ENCODE measurements around the gene AXDND1.

AXDND1 gene

GRCh38 chr1:179327679-179328078 is 38.1 kb upstream of the AXDND1 start:
- TF ChIP-seq CEBPB (IDR thresholded peaks at IDR 0.05) (no peak), TEAD4 (IDR thresholded peaks at IDR 0.05) (no peak), CREB1 (IDR thresholded peaks at IDR 0.05; ENCODE audit: low read depth) (no peak), USF1 (IDR thresholded peaks at IDR 0.05) (no peak), FOXM1 (IDR thresholded peaks at IDR 0.05; ENCODE audit: borderline replicate concordance, low read depth) (no peak), ZBTB7A (IDR thresholded peaks at IDR 0.05; ENCODE audit: low read depth) (no peak), EGR1 (IDR thresholded peaks at IDR 0.05) (no peak), TAF1 (IDR thresholded peaks at IDR 0.05; ENCODE audit: low read depth) (no peak), RAD21 (IDR thresholded peaks at IDR 0.05; ENCODE audit: low read depth) (no peak), MAX (IDR thresholded peaks at IDR 0.05) (no peak), NFIC (IDR thresholded peaks at IDR 0.05) (no peak), YY1 (IDR thresholded peaks at IDR 0.05; ENCODE audit: low read depth) (no peak)
- TF ChIP-seq, protein P1, sequence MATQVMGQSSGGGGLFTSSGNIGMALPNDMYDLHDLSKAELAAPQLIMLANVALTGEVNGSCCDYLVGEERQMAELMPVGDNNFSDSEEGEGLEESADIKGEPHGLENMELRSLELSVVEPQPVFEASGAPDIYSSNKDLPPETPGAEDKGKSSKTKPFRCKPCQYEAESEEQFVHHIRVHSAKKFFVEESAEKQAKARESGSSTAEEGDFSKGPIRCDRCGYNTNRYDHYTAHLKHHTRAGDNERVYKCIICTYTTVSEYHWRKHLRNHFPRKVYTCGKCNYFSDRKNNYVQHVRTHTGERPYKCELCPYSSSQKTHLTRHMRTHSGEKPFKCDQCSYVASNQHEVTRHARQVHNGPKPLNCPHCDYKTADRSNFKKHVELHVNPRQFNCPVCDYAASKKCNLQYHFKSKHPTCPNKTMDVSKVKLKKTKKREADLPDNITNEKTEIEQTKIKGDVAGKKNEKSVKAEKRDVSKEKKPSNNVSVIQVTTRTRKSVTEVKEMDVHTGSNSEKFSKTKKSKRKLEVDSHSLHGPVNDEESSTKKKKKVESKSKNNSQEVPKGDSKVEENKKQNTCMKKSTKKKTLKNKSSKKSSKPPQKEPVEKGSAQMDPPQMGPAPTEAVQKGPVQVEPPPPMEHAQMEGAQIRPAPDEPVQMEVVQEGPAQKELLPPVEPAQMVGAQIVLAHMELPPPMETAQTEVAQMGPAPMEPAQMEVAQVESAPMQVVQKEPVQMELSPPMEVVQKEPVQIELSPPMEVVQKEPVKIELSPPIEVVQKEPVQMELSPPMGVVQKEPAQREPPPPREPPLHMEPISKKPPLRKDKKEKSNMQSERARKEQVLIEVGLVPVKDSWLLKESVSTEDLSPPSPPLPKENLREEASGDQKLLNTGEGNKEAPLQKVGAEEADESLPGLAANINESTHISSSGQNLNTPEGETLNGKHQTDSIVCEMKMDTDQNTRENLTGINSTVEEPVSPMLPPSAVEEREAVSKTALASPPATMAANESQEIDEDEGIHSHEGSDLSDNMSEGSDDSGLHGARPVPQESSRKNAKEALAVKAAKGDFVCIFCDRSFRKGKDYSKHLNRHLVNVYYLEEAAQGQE (IDR thresholded peaks at IDR 0.05; ENCODE audit: low read depth), result no peak

GRCh38 chr1:179329862-179330261 is 35.9 kb upstream of the AXDND1 start:
- no peak for TF ChIP-seq TEAD4 (IDR thresholded peaks at IDR 0.05)
- TF ChIP-seq EGR1 (IDR thresholded peaks at IDR 0.05), result no peak
- no peak for TF ChIP-seq MAX (IDR thresholded peaks at IDR 0.05)

DNA sequence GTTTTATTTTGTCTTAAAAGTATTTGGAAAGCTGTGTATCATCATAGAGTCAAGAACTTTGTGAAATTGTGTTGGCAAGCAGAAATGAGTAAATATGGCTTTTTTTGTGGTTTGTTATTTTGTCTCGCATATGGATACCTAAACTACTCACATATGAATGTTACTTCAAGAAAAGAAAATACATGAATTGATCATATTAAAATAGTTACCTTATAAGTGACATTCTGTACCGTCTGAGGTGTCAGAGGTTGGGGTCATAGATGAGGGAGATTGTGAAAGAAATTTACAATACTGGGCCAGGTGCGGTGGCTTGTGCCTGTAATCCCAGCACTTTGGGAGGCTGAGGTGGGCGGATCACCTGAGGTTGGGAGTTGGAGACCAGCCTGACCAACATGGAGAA is 31.3 kb upstream of the AXDND1 start:
- TF ChIP-seq NFIC (IDR thresholded peaks at IDR 0.05) (no peak), ZBTB7A (IDR thresholded peaks at IDR 0.05; ENCODE audit: low read depth) (no peak), FOXM1 (IDR thresholded peaks at IDR 0.05; ENCODE audit: borderline replicate concordance, low read depth) (no peak), TEAD4 (IDR thresholded peaks at IDR 0.05) (no peak), TCF12 (IDR thresholded peaks at IDR 0.05; ENCODE audit: low read depth) (no peak), TAF1 (IDR thresholded peaks at IDR 0.05; ENCODE audit: low read depth) (no peak), EGR1 (IDR thresholded peaks at IDR 0.05) (no peak), CREB1 (IDR thresholded peaks at IDR 0.05; ENCODE audit: low read depth) (no peak), USF1 (IDR thresholded peaks at IDR 0.05) (no peak), YY1 (IDR thresholded peaks at IDR 0.05; ENCODE audit: low read depth) (no peak), EP300 (IDR thresholded peaks at IDR 0.05; ENCODE audit: borderline replicate concordance) (no peak), CEBPB (IDR thresholded peaks at IDR 0.05) (no peak), RAD21 (IDR thresholded peaks at IDR 0.05; ENCODE audit: low read depth) (no peak)
- TF ChIP-seq, protein P1 (IDR thresholded peaks at IDR 0.05; ENCODE audit: low read depth), result no peak

- no peak for TF ChIP-seq CREB1 (IDR thresholded peaks at IDR 0.05; ENCODE audit: low read depth)
- TF ChIP-seq RAD21 (IDR thresholded peaks at IDR 0.05; ENCODE audit: low read depth), result no peak
- no peak for TF ChIP-seq YY1 (IDR thresholded peaks at IDR 0.05; ENCODE audit: low read depth)
- no peak for TF ChIP-seq ZBTB7A (IDR thresholded peaks at IDR 0.05; ENCODE audit: low read depth)
- TF ChIP-seq, protein P1 (IDR thresholded peaks at IDR 0.05; ENCODE audit: low read depth), result no peak
- TF ChIP-seq MAX (IDR thresholded peaks at IDR 0.05), result no peak
- TF ChIP-seq USF1 (IDR thresholded peaks at IDR 0.05), result no peak
- TF ChIP-seq TAF1 (IDR thresholded peaks at IDR 0.05; ENCODE audit: low read depth), result no peak
- no peak for TF ChIP-seq CEBPB (IDR thresholded peaks at IDR 0.05)
- no peak for TF ChIP-seq TEAD4 (IDR thresholded peaks at IDR 0.05)
These were observed 28.5 kb upstream of the AXDND1 start for GRCh38 chr1:179337288-179337687.

Data from Ishikawa (cell line).